ENCODE measurements around the gene PJA2.
"Not testable (repeated sequence)": the region's sequence is repeated elsewhere in the genome, so short reads cannot be mapped to it uniquely, and the experiment has no call there.

PJA2 gene

GRCh38 chr5:109416882-109417281 is 7.1 kb upstream of the PJA2 start:
- peaks cover 7% of the 10 kb centered on the region; the same call in 1 of the 2 replicates for H3K9me3 ChIP-seq (ENCODE audit: control insufficient read depth, insufficient read depth, low read length)
- no peak overlapping the region for H3K9ac ChIP-seq (ENCODE audit: low read depth, low read length)
- H3K4me1 ChIP-seq (ENCODE audit: insufficient read depth, low read length) = 0 out of 2 replicates have a peak, but pooled peaks cover 4% of the 10 kb centered on the region
- no peaks in the 10 kb centered on the region for H3K36me3 ChIP-seq (ENCODE audit: insufficient read depth, low read length)

- not testable (repeated sequence) for H3K36me3 ChIP-seq (ENCODE audit: insufficient read depth, low read length); H3K9ac ChIP-seq (ENCODE audit: low read depth, low read length); H3K4me1 ChIP-seq (ENCODE audit: insufficient read depth, low read length); H3K9me3 ChIP-seq (ENCODE audit: control insufficient read depth, insufficient read depth, low read length)
These were observed 4.2 kb upstream of the PJA2 start for GRCh38 chr5:109413921-109414461.

GRCh38 chr5:109413458-109413857 is 3.7 kb upstream of the PJA2 start:
- no peak overlapping the region for H3K9ac ChIP-seq (ENCODE audit: low read depth, low read length)
- no peaks in the 10 kb centered on the region for H3K36me3 ChIP-seq (ENCODE audit: insufficient read depth, low read length)
- peaks cover 7% of the 10 kb centered on the region; the same call in 1 of the 2 replicates for H3K9me3 ChIP-seq (ENCODE audit: control insufficient read depth, insufficient read depth, low read length)
- 0 out of 2 replicates have a peak, but pooled peaks cover 4% of the 10 kb centered on the region for H3K4me1 ChIP-seq (ENCODE audit: insufficient read depth, low read length)

- Histone ChIP-seq H3K36me3 (ENCODE audit: insufficient read depth, low read length) (no peaks in the 10 kb centered on the region), H3K4me1 (ENCODE audit: insufficient read depth, low read length) (0 out of 2 replicates have a peak, but pooled peaks cover 4% of the 10 kb centered on the region), H3K9me3 (ENCODE audit: control insufficient read depth, insufficient read depth, low read length) (peaks cover 7% of the 10 kb centered on the region; the same call in 1 of the 2 replicates), H3K9ac (ENCODE audit: low read depth, low read length) (no peak overlapping the region)
These were observed 3.2 kb upstream of the PJA2 start for GRCh38 chr5:109412981-109413402.

- H3K4me1 ChIP-seq (ENCODE audit: insufficient read depth, low read length) = peaks cover 6% of the 10 kb centered on the region; the same call in 1 of the 2 replicates
- no peaks in the 10 kb centered on the region for H3K36me3 ChIP-seq (ENCODE audit: insufficient read depth, low read length)
- H3K9me3 ChIP-seq (ENCODE audit: control insufficient read depth, insufficient read depth, low read length) = peaks cover 5% of the 10 kb centered on the region; the same call in 1 of the 2 replicates
- H3K9ac ChIP-seq (ENCODE audit: low read depth, low read length) = peak overlapping the region; percentile 86; the same call in 1 of the 2 replicates
These were observed 1.9 kb upstream of the PJA2 start for GRCh38 chr5:109411627-109412026.

GRCh38 chr5:109411149-109411514 is 1.4 kb upstream of the PJA2 start:
- Histone ChIP-seq H3K36me3 (ENCODE audit: insufficient read depth, low read length) (no peaks in the 10 kb centered on the region), H3K4me1 (ENCODE audit: insufficient read depth, low read length) (peaks cover 6% of the 10 kb centered on the region; the same call in 1 of the 2 replicates), H3K9ac (ENCODE audit: low read depth, low read length) (peak overlapping the region; percentile 86), H3K9me3 (ENCODE audit: control insufficient read depth, insufficient read depth, low read length) (peaks cover under 1% of the 10 kb centered on the region; the same call in 1 of the 2 replicates)

- peaks cover 9% of the 10 kb centered on the region; the same call in 1 of the 2 replicates for H3K4me1 ChIP-seq (ENCODE audit: insufficient read depth, low read length)
- H3K9ac ChIP-seq (ENCODE audit: low read depth, low read length) = peak overlapping the region; percentile 86
- H3K36me3 ChIP-seq (ENCODE audit: insufficient read depth, low read length) = no peaks in the 10 kb centered on the region
- H3K9me3 ChIP-seq (ENCODE audit: control insufficient read depth, insufficient read depth, low read length) = no peaks in the 10 kb centered on the region
These were observed 795 bp upstream of the PJA2 start for GRCh38 chr5:109410389-109411148.

GRCh38 chr5:109408991-109409843 is 557 bp downstream of the PJA2 start:
- peak overlapping the region; percentile 88 for H3K9ac ChIP-seq (ENCODE audit: low read depth, low read length)
- H3K9me3 ChIP-seq (ENCODE audit: control insufficient read depth, insufficient read depth, low read length) = no peaks in the 10 kb centered on the region

GRCh38 chr5:109407913-109408312 is 1.9 kb downstream of the PJA2 start:
- Histone ChIP-seq H3K36me3 (ENCODE audit: insufficient read depth, low read length) (no peaks in the 10 kb centered on the region), H3K9me3 (ENCODE audit: control insufficient read depth, insufficient read depth, low read length) (no peaks in the 10 kb centered on the region), H3K4me1 (ENCODE audit: insufficient read depth, low read length) (peaks cover 10% of the 10 kb centered on the region; the same call in 1 of the 2 replicates), H3K9ac (ENCODE audit: low read depth, low read length) (no peak overlapping the region)

More at GRCh38 chr5:109408991-109409843, 557 bp downstream of the PJA2 start:
- Histone ChIP-seq H3K4me1 (ENCODE audit: insufficient read depth, low read length) (peaks cover 10% of the 10 kb centered on the region; the same call in 1 of the 2 replicates), H3K36me3 (ENCODE audit: insufficient read depth, low read length) (no peaks in the 10 kb centered on the region)

GRCh38 chr5:109406719-109407118 is 3.1 kb downstream of the PJA2 start:
- Histone ChIP-seq H3K9me3 (ENCODE audit: control insufficient read depth, insufficient read depth, low read length) (no peaks in the 10 kb centered on the region), H3K4me1 (ENCODE audit: insufficient read depth, low read length) (peaks cover 7% of the 10 kb centered on the region; the same call in 1 of the 2 replicates), H3K36me3 (ENCODE audit: insufficient read depth, low read length) (no peaks in the 10 kb centered on the region), H3K9ac (ENCODE audit: low read depth, low read length) (no peak overlapping the region)

GRCh38 chr5:109404428-109404960 is 5.3 kb downstream of the PJA2 start:
- Histone ChIP-seq H3K4me1 (ENCODE audit: insufficient read depth, low read length) (peaks cover 7% of the 10 kb centered on the region; the same call in 1 of the 2 replicates), H3K36me3 (ENCODE audit: insufficient read depth, low read length) (no peaks in the 10 kb centered on the region), H3K9ac (ENCODE audit: low read depth, low read length) (no peak overlapping the region), H3K9me3 (ENCODE audit: control insufficient read depth, insufficient read depth, low read length) (no peaks in the 10 kb centered on the region)

- H3K36me3 ChIP-seq (ENCODE audit: insufficient read depth, low read length) = no peaks in the 10 kb centered on the region
These were observed 6.3 kb downstream of the PJA2 start for GRCh38 chr5:109403469-109403868.

GRCh38 chr5:109399092-109399759 is 10.5 kb downstream of the PJA2 start:
- no peak overlapping the region for H3K9ac ChIP-seq (ENCODE audit: low read depth, low read length)
- H3K4me1 ChIP-seq (ENCODE audit: insufficient read depth, low read length) = no peaks in the 10 kb centered on the region
- no peaks in the 10 kb centered on the region for H3K9me3 ChIP-seq (ENCODE audit: control insufficient read depth, insufficient read depth, low read length)
- no peaks in the 10 kb centered on the region for H3K36me3 ChIP-seq (ENCODE audit: insufficient read depth, low read length)

More at GRCh38 chr5:109403469-109403868, 6.3 kb downstream of the PJA2 start:
- no peak overlapping the region for H3K9ac ChIP-seq (ENCODE audit: low read depth, low read length)
- H3K4me1 ChIP-seq (ENCODE audit: insufficient read depth, low read length) = peaks cover 7% of the 10 kb centered on the region; the same call in 1 of the 2 replicates
- H3K9me3 ChIP-seq (ENCODE audit: control insufficient read depth, insufficient read depth, low read length) = no peaks in the 10 kb centered on the region
